Activated naive CD8-positive, alpha-beta T cell treated with anti-CD3 and anti-CD28 coated beads, Interleukin-2, amount 50 U/mL, for 16 hours (primary cell): ENCODE data around the gene RYR3.

Experiments
- DNase-seq: peaks from one replicate; pipeline ENCODE4 v3.0.0-alpha.2; 2020; ENCODE audit warnings: low read depth, low spot score

Gene RYR3

DNA sequence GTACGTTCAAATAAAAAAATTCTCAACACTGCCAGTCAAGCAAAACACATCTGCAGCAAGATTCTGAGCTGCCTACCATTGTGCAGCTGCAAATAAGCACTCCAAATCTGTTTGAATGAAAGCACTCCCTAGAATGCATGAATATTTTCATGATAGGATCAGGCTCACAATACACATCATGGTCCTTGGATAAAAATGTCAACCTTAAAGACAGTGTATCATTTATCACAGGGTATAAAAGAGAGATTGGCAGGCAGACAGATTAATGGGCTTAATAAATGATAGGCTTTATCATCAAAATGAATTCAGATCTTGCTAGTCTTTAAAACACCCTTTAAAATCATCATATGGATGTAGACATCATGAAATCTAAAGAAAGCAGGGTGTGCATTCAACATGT is 9.2 kb downstream of the RYR3 start:
- DNase-seq: no peak

- DNase-seq: no peak
Observed at GRCh38 chr15:33322091-33322490, 11.3 kb downstream of the RYR3 start.

- no peak for DNase-seq
Observed at GRCh38 chr15:33324609-33325008, 13.8 kb downstream of the RYR3 start.

- no peak for DNase-seq
Observed at GRCh38 chr15:33326908-33327307, 16.1 kb downstream of the RYR3 start.

DNA sequence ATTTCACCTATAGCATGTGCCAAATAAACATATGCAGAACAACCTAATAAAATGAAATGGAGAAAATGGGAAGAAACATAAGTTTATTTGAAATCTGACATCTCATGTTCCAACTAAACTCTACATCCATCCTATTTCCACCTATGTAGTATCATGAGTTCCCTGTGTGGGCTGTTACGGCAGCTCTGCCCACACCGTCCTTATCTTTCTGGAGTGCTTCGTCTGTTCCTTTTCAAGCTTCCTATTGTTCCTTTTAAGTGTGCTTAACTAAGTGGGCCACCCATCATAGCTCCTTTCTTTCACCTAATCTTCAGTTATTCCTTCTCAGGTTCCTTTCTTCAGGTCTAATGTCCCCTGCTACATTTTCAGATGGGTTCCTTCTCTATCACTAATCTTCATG is 17.3 kb downstream of the RYR3 start:
- no peak for DNase-seq

DNA sequence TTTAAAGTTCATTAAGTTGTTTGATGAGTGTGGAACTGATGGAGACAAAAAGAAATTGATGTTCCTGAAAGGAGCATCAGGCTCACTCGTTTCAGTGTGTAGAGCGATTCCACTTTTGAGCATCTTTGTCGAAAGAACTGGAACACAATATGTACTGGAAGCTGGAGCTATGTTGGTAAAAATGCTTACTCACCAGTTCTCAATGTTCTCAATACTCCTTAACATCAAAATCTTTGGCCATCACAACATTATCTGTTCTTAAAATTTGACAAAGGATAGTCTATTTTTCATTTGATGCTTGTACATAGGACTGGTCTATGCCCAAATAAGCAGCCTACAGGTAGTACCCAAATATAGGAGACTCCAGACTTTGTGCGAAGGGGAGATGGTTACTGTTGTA is 18.7 kb downstream of the RYR3 start:
- DNase-seq: no peak

DNA sequence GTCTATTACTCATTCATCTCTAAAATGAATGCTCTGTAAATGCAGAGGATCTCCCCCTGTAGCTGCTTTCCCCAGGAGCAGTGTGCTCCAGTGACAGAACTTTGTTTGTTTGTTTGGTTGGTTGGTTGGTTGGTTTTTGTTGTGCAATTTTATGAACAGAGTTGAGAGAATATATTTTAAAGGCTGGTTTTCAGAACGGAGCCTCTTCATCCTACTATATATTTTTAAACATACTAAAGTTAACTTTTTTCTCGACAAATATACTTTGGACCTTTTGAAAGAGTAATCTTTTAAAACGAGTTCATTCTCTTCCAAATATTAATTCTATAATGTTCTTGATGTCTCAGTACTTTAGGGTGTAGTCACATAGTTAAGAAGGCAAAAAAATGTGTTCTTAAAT is 20.2 kb downstream of the RYR3 start:
- no peak for DNase-seq

DNA sequence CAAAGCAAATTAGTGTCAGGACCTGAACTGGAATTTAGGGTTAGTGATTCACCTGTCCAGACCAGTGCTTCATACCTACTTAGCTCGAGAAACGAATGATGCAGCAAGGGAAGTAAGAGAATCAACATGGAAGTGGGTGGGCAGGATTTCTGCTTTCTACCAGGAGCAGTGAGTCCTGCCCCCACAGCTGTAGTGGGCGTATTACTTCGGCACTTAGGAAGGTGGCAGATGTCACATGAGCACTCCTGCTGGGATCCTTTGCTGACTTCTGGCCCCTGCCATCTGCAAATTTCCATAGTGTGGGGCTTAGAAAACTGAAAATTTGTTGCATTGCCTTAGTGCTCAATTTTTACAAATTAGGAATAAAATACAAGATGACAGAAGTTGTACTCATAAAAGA is 31.2 kb downstream of the RYR3 start:
- no peak for DNase-seq

GRCh38 chr15:33343275-33343674 is 32.5 kb downstream of the RYR3 start:
- DNase-seq: no peak

DNA sequence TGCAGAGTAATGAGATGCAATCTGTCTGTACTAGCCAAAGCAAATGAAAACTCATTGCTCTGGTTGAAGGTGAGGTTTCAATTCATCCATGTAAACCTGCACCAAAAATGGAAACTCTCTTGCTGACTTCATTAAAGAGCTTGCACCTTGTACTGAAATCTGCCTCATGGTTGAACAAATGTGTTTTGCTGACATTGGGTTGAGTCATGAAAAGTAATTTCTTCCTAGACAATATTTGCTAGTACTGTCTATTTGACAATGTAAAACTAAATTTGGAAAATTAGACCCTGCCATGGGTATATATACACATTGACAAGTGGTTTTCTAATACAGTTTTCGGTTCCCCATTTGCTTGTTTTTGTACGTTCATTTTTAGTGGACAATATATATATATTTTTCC is 33.3 kb downstream of the RYR3 start:
- no peak for DNase-seq

GRCh38 chr15:33344530-33344929 is 33.8 kb downstream of the RYR3 start:
- no peak for DNase-seq

DNA sequence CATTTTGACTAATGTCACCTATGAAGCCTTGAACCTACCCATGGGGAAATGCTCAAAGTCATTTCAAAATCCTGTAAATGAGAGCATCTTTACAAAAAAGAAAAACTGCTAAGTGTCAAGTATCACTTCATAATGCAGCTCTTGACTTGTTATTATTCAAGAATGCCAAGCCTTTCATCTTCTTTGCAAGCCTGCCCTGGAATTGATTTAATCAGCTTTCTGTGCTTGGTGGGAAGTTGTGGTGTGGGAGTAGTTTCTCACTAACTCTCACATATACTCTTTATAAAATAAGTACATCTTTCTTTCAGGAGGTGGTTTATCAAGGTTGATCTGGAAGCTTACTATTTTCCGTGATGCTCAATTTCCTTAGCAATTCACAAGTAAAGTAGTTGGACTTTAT is 43.6 kb downstream of the RYR3 start:
- no peak for DNase-seq

DNA sequence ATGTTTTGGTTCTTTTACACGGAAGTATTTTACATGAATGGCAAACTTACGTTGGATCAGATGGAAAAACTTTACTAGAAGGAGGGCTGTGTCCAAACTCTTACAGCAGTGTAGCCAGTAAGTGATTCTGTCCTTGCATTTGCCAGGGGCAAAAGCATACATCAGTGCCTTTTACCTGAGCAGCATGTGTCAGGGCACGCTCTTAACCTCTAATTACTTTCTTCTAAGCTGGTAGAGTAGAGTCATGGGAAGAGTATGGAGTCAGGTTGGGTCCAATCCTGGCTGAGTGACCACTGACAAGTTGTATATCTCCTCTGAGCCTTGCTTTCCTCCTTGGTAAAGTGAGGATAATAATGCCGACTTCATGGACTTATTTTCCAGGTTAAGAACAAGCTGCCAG is 47.1 kb downstream of the RYR3 start:
- DNase-seq: no peak

GRCh38 chr15:33358306-33358705 is 47.5 kb downstream of the RYR3 start:
- DNase-seq: no peak

DNA sequence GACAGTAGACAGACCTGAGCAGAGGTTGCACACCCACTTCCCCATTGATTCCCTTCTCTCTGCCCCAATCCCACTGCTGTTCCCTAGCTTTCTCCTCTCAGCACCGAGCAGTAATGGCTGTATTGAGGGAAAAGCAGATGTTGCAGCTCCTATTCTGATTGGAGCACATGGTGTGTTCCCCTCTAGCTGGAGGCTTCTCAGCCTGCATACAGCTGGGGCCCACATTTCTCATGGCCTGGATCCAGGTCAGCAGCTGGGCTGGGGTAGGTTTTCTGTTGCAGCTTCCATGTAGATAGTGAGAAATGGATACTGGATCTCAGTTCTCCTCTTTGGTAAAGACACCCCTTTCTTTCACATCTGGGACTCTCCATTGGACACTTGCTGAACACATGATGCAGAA is 50.1 kb downstream of the RYR3 start:
- no peak for DNase-seq

- DNase-seq: no peak
Observed at GRCh38 chr15:33369941-33370622, 59.3 kb downstream of the RYR3 start.

DNA sequence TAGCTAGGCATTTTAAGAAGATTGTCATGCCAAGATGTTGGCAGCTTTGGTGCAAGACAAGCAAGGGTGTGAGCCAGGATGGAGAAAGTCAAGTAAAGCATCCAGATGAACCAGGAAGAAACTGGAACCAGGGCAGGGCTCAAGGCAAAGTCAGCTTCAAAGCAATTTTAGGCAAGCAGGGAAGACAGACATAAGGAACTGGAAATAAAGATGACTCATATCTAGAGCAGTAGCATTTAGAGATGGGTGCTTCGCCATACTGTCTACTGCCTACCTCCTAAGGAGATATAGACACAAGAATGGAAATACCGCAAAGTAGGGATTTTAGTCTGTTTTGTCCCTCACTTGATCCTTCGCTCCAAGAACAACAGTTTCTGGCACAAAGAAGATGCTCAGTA is 59.9 kb downstream of the RYR3 start:
- no peak for DNase-seq

GRCh38 chr15:33371159-33371558 is 60.4 kb downstream of the RYR3 start:
- no peak for DNase-seq

- no peak for DNase-seq
Observed at GRCh38 chr15:33374226-33374914, 63.6 kb downstream of the RYR3 start.

DNA sequence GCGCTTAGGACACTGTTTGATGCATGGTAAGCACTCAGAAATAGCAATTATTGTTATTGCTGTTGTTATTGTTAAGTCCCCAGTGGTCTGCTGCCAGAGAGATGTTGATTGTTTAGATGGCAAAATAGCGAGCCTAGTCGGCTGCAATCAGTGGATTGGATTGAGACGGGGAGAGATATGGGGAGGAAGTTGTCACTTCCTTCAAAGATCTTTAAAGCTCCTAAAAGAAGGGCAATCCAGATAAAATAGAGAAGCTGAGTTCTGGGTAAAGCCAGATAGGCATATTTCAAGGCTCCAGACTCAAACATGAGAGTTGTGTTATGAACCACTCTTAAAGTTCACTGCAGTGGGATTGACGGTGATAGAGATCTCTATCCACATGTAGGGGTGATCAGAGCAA is 64.5 kb downstream of the RYR3 start:
- no peak for DNase-seq

GRCh38 chr15:33377204-33377603 is 66.4 kb downstream of the RYR3 start:
- no peak for DNase-seq

DNA sequence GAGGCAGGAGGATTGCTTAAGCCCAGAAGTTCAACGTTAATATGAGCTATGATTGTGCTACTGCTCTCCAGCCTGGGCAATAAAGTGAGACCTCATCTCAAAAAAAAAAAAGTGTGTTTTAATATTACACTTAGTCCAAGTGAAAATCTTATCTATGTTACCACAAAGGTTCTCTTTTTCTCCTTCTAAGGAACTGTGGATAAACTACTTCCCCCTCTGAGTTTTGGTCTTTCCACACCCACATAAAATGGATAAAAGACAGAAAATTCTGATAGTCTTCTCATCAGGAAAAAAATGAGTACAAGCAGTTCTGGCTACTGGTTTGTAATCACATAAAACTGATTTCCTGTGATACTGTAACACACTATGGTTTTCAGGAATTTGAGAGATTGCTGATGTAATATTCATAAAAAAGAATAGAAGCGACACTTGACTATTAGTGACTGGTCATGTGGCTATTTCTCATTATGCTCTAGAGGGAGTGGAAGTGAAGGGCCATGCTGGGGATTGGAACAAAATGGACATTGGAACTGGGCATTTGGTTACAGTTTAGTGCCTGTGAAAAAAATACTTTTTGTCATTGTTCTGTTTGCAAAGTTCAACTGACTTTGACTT is 68.2 kb downstream of the RYR3 start:
- DNase-seq: no peak

- no peak for DNase-seq
Observed at GRCh38 chr15:33380406-33380805, 69.6 kb downstream of the RYR3 start.
